Vagina (tissue), 2 donors: ENCODE results near the gene METTL26. TPM values are rescaled to one million over a fixed set of nuclear protein-coding genes. Genes with fewer than 3 reads are reported as not detected.

Source experiments
- DNase-seq, 2 donors: peaks; one replicate each; pipeline ENCODE4 v3.0.0-alpha.2; 2017; ENCODE audit errors: extremely low spot score in 2 of 2
- H3K27ac ChIP-seq: fragments of 200-600 bp; sonication (generic); one replicate; pipeline ENCODE4 v1.5.1; 2019
- H3K27me3 ChIP-seq: fragments of 200-600 bp; sonication (generic); one replicate; pipeline ENCODE4 v1.5.1; 2019
- H3K36me3 ChIP-seq, 2 donors: fragments of 200-600 bp; sonication (generic); one replicate each; pipeline ENCODE4 v1.5.1; 2017 to 2019
- H3K4me1 ChIP-seq: fragments of 200-600 bp; sonication (generic); one replicate; pipeline ENCODE4 v1.5.1; 2019
- H3K4me3 ChIP-seq, 2 donors: fragments of 200-600 bp; sonication (generic); 1 replicate in 1 of 2; 2 replicates in 1 of 2; pipeline ENCODE4 v1.5.1; 2016 to 2019
- H3K9me3 ChIP-seq: fragments of 200-600 bp; sonication (generic); one replicate; pipeline ENCODE4 v1.5.1; 2019
- CTCF ChIP-seq, 3 experiments: fragments of 450-650 bp in 2 of 3; fragments of 200-600 bp in 1 of 3; sonication (generic) in 1 of 3; IDR thresholded peaks; one replicate each; pipeline ENCODE4 v1.5.1; 2017 to 2019; ENCODE audit warnings: antibody characterized with exemption in 3 of 3, mild to moderate bottlenecking in 2 of 3, moderate library complexity in 2 of 3
- POLR2A ChIP-seq, 2 donors: fragments of 450-650 bp; IDR thresholded peaks; one replicate each; pipeline ENCODE4 v1.6.1; 2017; ENCODE audit warnings: antibody characterized with exemption in 2 of 2, mild to moderate bottlenecking in 2 of 2, moderate library complexity in 2 of 2
- POLR2AphosphoS5 ChIP-seq, 2 donors: sonication (generic); formaldehyde crosslinking; IDR thresholded peaks; one replicate each; pipeline ENCODE4 v1.9.0; 2017; ENCODE audit warnings: antibody characterized with exemption in 2 of 2, mild to moderate bottlenecking in 2 of 2, low read depth in 1 of 2; ENCODE audit not compliant: insufficient read depth in 1 of 2
- intact Hi-C: fragments of 100-400 bp; cut with DNase I; formaldehyde crosslinking; loops from one replicate; pipeline ENCODE4 v1.15.1; 2023
- total RNA-seq: library from RNA; depleted of rRNA; stranded (reverse); fragments of >200 nt; gene quantifications from one replicate; pipeline ENCODE4 v1.2.3, GENCODE V29; 2016

Gene METTL26
- total RNA-seq, 1 donor from 2014 or later, result 187 TPM

- H3K27me3 ChIP-seq, result no peaks in the 10 kb centered on the region
- TF ChIP-seq POLR2A (IDR thresholded peaks at IDR 0.05), result no peak
- TF ChIP-seq CTCF (IDR thresholded peaks at IDR 0.05), result no peak
- TF ChIP-seq POLR2AphosphoS5 (IDR thresholded peaks at IDR 0.05; ENCODE audit: insufficient read depth in 1 of 2, low read depth in 1 of 2), result no peak
- H3K27ac ChIP-seq, result no peak overlapping the region
These were observed 26.0 kb upstream of the METTL26 start for GRCh38 chr16:662095-662494.

GRCh38 chr16:661184-661821 lies 25.2 kb upstream of the METTL26 start:
- intact Hi-C loops, result no loop called here
- Histone ChIP-seq H3K9me3 (no peaks in the 10 kb centered on the region), H3K4me1 (peaks cover 18% of the 10 kb centered on the region), H3K27me3 (no peaks in the 10 kb centered on the region), H3K36me3 (no peaks in the 10 kb centered on the region), H3K4me3 (peak overlapping the region; percentile 29 to 36), H3K27ac (peak overlapping the region; percentile 16)
- DNase-seq, result no peak
- TF ChIP-seq POLR2A (IDR thresholded peaks at IDR 0.05) (no peak), CTCF (IDR thresholded peaks at IDR 0.05) (peak in 1 of 3 experiments; percentile 3), POLR2AphosphoS5 (IDR thresholded peaks at IDR 0.05; ENCODE audit: insufficient read depth in 1 of 2, low read depth in 1 of 2) (no peak)

More at GRCh38 chr16:662095-662494, 26.0 kb upstream of the METTL26 start:
- H3K36me3 ChIP-seq, result no peaks in the 10 kb centered on the region
- intact Hi-C loops, result no loop called here
- peaks cover 18% of the 10 kb centered on the region for H3K4me1 ChIP-seq
- H3K9me3 ChIP-seq, result no peaks in the 10 kb centered on the region
- DNase-seq, result no peak
- H3K4me3 ChIP-seq, result no peak overlapping the region

- Histone ChIP-seq H3K9me3 (no peaks in the 10 kb centered on the region), H3K4me3 (peak overlapping the region; percentile 29 to 36), H3K27me3 (no peaks in the 10 kb centered on the region), H3K4me1 (peaks cover 18% of the 10 kb centered on the region), H3K27ac (peak overlapping the region; percentile 75), H3K36me3 (no peaks in the 10 kb centered on the region)
- no peak for DNase-seq
- intact Hi-C loops, result no loop called here
- TF ChIP-seq CTCF (IDR thresholded peaks at IDR 0.05), result peak; percentile 15 to 47 (median 40)
- TF ChIP-seq POLR2AphosphoS5 (IDR thresholded peaks at IDR 0.05; ENCODE audit: insufficient read depth in 1 of 2, low read depth in 1 of 2), result peak in 1 of 2 donors; percentile 61
- no peak for TF ChIP-seq POLR2A (IDR thresholded peaks at IDR 0.05)
These were observed 24.5 kb upstream of the METTL26 start for GRCh38 chr16:660459-661183.

- no peaks in the 10 kb centered on the region for H3K27me3 ChIP-seq
These were observed 24.0 kb upstream of the METTL26 start for GRCh38 chr16:660132-660458.

More at GRCh38 chr16:660132-660458, 24.0 kb upstream of the METTL26 start:
- intact Hi-C loops, result no loop called here
- Histone ChIP-seq H3K27ac (peak overlapping the region; percentile 75), H3K9me3 (no peaks in the 10 kb centered on the region), H3K36me3 (no peaks in the 10 kb centered on the region), H3K4me1 (peaks cover 18% of the 10 kb centered on the region), H3K4me3 (peak overlapping the region in 1 of 2 donors; percentile 36)
- DNase-seq, result no peak
- TF ChIP-seq CTCF (IDR thresholded peaks at IDR 0.05) (no peak), POLR2A (IDR thresholded peaks at IDR 0.05) (no peak), POLR2AphosphoS5 (IDR thresholded peaks at IDR 0.05; ENCODE audit: insufficient read depth in 1 of 2, low read depth in 1 of 2) (no peak)
